Right atrium auricular region (tissue), 2 donors: Measurements from ENCODE around the gene TLCD2. TPM values are rescaled to one million over a fixed set of nuclear protein-coding genes. Genes with fewer than 3 reads are reported as not detected.
"Not testable (repeated sequence)": the region's sequence is repeated elsewhere in the genome, so short reads cannot be mapped to it uniquely, and the experiment has no call there.

Experiments
- DNase-seq: peaks from one replicate; pipeline ENCODE4 v3.0.0-alpha.2; 2019; ENCODE audit warnings: low spot score
- H3K27ac ChIP-seq, 2 donors: fragments of 200-600 bp; sonication (generic); 1 replicate in 1 of 2; 2 replicates in 1 of 2; pipeline ENCODE4 v1.5.1; 2016 to 2019
- H3K27me3 ChIP-seq, 2 donors: fragments of 200-600 bp; sonication (generic); one replicate each; pipeline versions ENCODE4 v1.5.1 to v1.6.0; 2017 to 2019
- H3K36me3 ChIP-seq: fragments of 200-600 bp; sonication (generic); one replicate; pipeline ENCODE4 v1.5.1; 2016
- H3K4me1 ChIP-seq, 2 donors: fragments of 200-600 bp; sonication (generic); one replicate each; pipeline versions ENCODE4 v1.5.1 to v1.6.0; 2017 to 2019
- H3K4me3 ChIP-seq, 2 donors: fragments of 200-600 bp; sonication (generic); 1 replicate in 1 of 2; 2 replicates in 1 of 2; pipeline ENCODE4 v1.5.1; 2017 to 2019; ENCODE audit warnings: mild to moderate bottlenecking in 1 of 2, moderate library complexity in 1 of 2
- H3K9me3 ChIP-seq, 2 donors: fragments of 200-600 bp; sonication (generic); one replicate each; pipeline ENCODE4 v1.5.1; 2019
- CTCF ChIP-seq, 2 donors: fragments of 200-600 bp; sonication (generic); IDR thresholded peaks; one replicate each; pipeline ENCODE4 v1.5.1; 2019; ENCODE audit warnings: antibody characterized with exemption in 2 of 2
- total RNA-seq, 2 donors: library from RNA; depleted of rRNA; stranded (reverse); fragments of >200 nt; gene quantifications; one replicate each; pipeline ENCODE4 v1.1.0, GENCODE V29; 2016

Gene TLCD2
- total RNA-seq, 2 donors from 2014 or later: 1.1 to 3.7 TPM

- H3K27ac ChIP-seq: no peak overlapping the region
- no peak overlapping the region for H3K4me3 ChIP-seq
- no peaks in the 10 kb centered on the region for H3K27me3 ChIP-seq
- no peak for DNase-seq
- no peaks in the 10 kb centered on the region for H3K9me3 ChIP-seq
- H3K36me3 ChIP-seq: peaks cover 23% of the 10 kb centered on the region
- H3K4me1 ChIP-seq: peaks cover 0 to 25% of the 10 kb centered on the region in 2 donors
- no peak for TF ChIP-seq CTCF (IDR thresholded peaks at IDR 0.05)
Measured at GRCh38 chr17:1707107-1707506, 3.1 kb downstream of the TLCD2 start.

- H3K27me3 ChIP-seq: no peaks in the 10 kb centered on the region
- peaks cover 9% of the 10 kb centered on the region for H3K36me3 ChIP-seq
- H3K4me3 ChIP-seq: no peak overlapping the region
- H3K9me3 ChIP-seq: no peaks in the 10 kb centered on the region
- DNase-seq: no peak
- no peak for TF ChIP-seq CTCF (IDR thresholded peaks at IDR 0.05)
- no peak overlapping the region for H3K27ac ChIP-seq
- peaks cover 0 to 8% of the 10 kb centered on the region in 2 donors for H3K4me1 ChIP-seq
Measured at GRCh38 chr17:1705004-1705403, 5.2 kb downstream of the TLCD2 start.

- H3K9me3 ChIP-seq: no peaks in the 10 kb centered on the region
- no peak overlapping the region for H3K27ac ChIP-seq
- DNase-seq: no peak
- H3K4me1 ChIP-seq: no peaks in the 10 kb centered on the region
- no peak for TF ChIP-seq CTCF (IDR thresholded peaks at IDR 0.05)
- peaks cover 9% of the 10 kb centered on the region for H3K36me3 ChIP-seq
- H3K4me3 ChIP-seq: no peak overlapping the region
- H3K27me3 ChIP-seq: no peaks in the 10 kb centered on the region
Measured at GRCh38 chr17:1703063-1703462, 7.1 kb downstream of the TLCD2 start.

- not testable (repeated sequence) for H3K4me1 ChIP-seq, H3K27ac ChIP-seq, H3K9me3 ChIP-seq, H3K27me3 ChIP-seq, H3K36me3 ChIP-seq, H3K4me3 ChIP-seq, DNase-seq
Measured at GRCh38 chr17:1699891-1700290, 10.3 kb downstream of the TLCD2 start.

GRCh38 chr17:1697681-1698080 lies 12.5 kb downstream of the TLCD2 start:
- TF ChIP-seq CTCF (IDR thresholded peaks at IDR 0.05): no peak
- Histone ChIP-seq H3K27ac (no peak overlapping the region), H3K36me3 (no peaks in the 10 kb centered on the region), H3K4me3 (no peak overlapping the region), H3K9me3 (no peaks in the 10 kb centered on the region), H3K27me3 (no peaks in the 10 kb centered on the region), H3K4me1 (no peaks in the 10 kb centered on the region)
- no peak for DNase-seq

- H3K9me3 ChIP-seq: no peaks in the 10 kb centered on the region
- no peaks in the 10 kb centered on the region for H3K36me3 ChIP-seq
- no peak overlapping the region for H3K4me3 ChIP-seq
- H3K4me1 ChIP-seq: no peaks in the 10 kb centered on the region
- TF ChIP-seq CTCF (IDR thresholded peaks at IDR 0.05): no peak
- no peak for DNase-seq
- H3K27me3 ChIP-seq: no peaks in the 10 kb centered on the region
- no peak overlapping the region for H3K27ac ChIP-seq
Measured at GRCh38 chr17:1695365-1695764, 14.8 kb downstream of the TLCD2 start.
